GM21529 (cell line): ENCODE measurements around the gene RAD9A.
"Not testable (repeated sequence)": the region's sequence is repeated elsewhere in the genome, so short reads cannot be mapped to it uniquely, and the experiment has no call there.

ENCODE experiments used
- ATAC-seq: cut with Tn5 transposase; IDR thresholded peaks from one replicate; pipeline ENCODE4 v1.9.1; 2021; ENCODE audit not compliant: unreplicated experiment

The RAD9A gene

DNA sequence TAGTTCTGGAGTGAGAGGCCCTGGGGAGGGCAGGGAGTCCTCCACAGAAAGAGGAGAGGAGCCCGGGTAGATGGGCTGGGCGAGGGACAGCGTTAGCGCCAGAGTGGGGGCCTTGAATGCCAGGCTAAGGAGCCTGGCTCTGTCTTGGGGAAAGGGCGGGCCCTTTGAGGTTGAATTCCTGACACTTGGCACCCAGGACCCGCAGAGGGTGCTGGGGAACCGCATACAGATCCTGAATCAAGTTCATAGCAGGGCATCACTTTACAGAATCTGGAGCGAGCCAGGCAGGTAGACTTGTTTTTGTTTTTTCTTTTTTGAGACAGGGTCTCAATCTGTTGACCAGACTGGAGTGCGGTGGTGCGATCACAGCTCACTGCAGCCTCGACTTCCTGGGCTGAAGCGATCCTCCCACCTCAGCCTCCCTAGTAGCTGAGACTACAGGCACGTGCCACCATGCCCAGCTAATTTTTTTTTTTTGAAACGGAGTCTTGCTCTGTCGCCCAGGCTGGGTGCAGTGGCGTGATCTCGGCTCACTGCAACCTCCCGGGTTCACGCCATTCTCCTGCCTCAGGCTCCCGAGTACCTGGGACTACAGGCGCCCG lies 29.7 kb downstream of the RAD9A start:
- no peak for ATAC-seq

DNA sequence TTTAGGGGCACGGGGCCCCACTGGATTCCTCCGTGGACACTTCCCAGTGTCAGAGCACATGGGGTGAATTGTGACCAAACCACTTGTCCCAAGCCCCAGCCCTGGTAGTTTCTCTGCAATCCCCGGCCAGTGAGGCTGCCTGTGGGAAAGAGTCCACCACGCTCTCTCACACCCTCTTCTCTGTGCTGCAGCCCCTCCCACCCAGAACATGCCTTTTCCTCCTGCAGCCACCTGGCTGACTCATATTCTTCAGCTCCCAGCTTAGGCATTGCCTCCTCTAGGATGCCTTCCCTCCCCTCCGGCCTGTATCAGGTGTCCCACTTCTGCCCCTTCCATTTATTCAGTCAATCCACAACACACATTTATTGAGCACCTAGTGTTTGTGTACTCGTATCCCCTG lies 31.1 kb downstream of the RAD9A start:
- ATAC-seq: no peak

GRCh38 chr11:67423466-67423865 lies 31.7 kb downstream of the RAD9A start:
- no peak for ATAC-seq

DNA sequence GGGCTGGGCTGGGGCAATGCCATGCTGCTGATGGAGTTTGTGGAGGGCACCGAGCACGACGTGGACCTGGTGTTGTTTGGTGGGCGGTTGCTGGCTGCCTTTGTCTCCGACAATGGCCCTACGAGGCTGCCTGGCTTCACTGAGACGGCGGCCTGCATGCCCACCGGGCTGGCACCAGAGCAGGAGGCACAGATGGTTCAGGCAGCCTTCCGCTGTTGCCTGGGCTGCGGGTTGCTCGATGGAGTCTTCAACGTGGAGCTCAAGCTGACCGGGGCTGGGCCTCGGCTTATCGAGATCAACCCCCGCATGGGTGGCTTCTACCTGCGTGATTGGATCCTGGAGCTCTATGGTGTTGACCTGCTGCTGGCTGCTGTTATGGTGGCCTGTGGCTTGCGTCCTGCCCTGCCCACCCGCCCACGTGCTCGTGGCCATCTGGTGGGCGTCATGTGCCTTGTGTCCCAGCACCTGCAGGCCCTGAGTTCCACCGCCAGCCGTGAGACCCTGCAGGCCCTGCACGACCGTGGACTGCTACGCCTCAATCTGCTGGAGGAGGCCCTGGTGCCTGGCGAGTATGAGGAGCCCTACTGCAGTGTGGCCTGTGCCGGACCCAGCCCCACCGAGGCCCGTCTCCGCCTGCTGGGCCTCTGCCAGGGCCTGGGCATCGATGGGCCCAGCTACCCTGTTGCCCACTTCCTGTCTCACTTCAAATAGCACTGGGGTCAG lies 32.3 kb downstream of the RAD9A start:
- no peak for ATAC-seq

DNA sequence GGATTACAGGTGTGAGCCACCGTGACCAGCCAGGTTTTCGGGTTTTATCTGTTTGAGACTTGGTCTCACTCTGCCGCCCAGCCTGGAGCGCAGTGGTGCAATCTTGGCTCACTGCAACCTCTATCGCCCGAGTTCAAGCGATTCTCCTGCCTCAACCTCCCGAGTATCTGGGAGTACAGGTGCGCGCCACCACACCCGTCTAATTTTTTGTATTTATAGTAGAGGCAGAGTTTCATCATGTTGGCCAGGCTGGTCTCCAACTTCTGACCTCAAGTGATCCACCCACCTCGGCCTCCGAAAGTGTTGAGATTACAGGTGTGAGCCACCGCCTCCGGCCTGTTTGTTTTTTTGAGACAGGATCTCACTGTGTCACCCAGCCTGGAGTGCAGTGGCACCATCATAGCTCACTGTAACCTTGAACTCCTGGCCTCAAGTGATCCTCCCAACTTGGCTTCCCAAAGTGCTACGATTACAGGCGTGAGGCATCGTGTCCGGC lies 35.6 kb downstream of the RAD9A start:
- ATAC-seq: not testable (repeated sequence)

- ATAC-seq: peak; percentile 79
Observed at GRCh38 chr11:67428052-67429001, 36.5 kb downstream of the RAD9A start, which contains the start of gene RPS6KB2. RPS6KB2 (plus strand) TSS chr11:67428494; CDS start chr11:67428546, 52 bp downstream.

DNA sequence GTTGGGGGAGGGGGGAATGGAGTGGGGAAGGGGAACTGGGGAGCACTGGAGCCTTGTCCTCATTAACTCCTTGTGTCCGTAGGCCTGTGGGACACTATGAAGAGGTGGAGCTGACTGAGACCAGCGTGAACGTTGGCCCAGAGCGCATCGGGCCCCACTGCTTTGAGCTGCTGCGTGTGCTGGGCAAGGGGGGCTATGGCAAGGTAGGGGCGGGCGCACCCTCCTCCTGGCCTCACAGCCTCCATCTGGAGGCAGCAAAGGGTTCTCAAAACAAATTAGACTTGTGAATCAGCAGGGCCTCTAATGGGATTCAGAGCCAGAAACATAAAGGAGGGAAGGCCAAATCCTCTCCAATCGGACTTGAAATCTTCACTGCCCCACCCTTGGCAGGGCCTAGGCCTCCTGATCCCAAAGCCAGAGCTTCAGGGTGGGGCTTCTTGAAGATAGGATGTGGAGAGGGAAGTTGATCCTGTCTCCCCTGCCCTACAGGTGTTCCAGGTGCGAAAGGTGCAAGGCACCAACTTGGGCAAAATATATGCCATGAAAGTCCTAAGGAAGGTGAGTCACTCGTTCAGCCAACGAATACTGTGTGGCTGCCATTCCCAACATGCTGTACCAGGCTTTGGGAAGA lies 37.4 kb downstream of the RAD9A start:
- ATAC-seq: no peak

GRCh38 chr11:67429722-67430121 lies 37.9 kb downstream of the RAD9A start:
- ATAC-seq: no peak

DNA sequence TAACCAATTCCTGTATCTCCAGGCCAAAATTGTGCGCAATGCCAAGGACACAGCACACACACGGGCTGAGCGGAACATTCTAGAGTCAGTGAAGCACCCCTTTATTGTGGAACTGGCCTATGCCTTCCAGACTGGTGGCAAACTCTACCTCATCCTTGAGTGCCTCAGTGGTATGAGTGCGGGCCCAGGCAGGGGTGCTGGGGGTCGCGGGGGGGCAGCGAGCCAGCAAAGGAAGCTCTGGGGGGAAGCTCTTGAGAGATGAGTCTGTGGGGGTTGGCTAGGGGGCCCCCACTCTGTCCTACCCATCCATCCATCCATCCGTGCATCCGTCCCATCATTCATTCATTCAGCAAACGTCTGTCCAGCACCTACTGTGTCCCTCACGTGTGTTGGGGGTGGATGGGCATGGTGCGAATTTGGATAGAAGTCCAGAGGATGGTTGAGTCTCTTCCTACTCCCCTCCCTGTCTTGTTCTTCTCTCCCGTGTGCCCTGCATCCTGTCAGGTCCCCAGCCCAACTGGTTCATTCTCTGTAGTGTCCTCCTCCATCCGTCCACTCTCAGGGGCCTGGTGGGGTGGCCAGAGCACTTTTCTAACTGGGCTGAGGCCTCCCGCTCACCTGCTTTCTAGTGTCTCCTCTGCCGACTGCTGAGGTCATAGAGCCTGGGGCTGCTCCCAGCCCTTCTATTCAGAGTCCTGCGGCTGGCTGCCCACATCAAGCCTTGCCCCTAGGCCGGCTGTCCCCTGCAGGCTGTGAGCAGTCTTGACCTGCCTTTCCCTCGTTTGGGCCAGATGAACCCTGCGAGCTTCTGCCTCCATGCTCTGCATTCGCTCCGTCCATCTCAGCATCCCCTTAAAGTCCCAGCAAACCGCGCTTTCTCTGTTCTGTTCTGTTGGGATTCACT lies 39.8 kb downstream of the RAD9A start:
- no peak for ATAC-seq

DNA sequence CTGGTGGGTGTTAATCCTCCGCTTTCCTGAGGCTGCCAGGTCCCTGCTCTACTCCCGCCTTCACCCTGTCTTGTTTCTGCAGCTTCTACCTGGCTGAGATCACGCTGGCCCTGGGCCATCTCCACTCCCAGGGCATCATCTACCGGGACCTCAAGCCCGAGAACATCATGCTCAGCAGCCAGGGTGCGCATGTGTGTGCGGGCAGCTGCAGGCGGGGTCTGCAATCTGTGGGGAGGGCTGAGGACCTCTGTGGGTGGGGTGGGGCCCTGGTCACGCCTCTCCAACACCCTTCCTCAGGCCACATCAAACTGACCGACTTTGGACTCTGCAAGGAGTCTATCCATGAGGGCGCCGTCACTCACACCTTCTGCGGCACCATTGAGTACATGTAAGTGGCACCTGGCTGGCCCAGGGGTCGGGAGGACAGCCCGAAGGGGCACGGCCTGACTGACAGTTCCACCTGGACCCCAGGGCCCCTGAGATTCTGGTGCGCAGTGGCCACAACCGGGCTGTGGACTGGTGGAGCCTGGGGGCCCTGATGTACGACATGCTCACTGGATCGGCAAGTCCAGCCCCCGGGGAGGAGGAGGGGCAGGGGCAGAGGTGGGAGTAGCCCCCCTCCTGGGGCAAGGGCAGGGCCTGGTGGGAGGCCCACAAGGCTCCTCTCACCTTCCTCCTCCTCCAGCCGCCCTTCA lies 41.0 kb downstream of the RAD9A start:
- ATAC-seq: no peak

DNA sequence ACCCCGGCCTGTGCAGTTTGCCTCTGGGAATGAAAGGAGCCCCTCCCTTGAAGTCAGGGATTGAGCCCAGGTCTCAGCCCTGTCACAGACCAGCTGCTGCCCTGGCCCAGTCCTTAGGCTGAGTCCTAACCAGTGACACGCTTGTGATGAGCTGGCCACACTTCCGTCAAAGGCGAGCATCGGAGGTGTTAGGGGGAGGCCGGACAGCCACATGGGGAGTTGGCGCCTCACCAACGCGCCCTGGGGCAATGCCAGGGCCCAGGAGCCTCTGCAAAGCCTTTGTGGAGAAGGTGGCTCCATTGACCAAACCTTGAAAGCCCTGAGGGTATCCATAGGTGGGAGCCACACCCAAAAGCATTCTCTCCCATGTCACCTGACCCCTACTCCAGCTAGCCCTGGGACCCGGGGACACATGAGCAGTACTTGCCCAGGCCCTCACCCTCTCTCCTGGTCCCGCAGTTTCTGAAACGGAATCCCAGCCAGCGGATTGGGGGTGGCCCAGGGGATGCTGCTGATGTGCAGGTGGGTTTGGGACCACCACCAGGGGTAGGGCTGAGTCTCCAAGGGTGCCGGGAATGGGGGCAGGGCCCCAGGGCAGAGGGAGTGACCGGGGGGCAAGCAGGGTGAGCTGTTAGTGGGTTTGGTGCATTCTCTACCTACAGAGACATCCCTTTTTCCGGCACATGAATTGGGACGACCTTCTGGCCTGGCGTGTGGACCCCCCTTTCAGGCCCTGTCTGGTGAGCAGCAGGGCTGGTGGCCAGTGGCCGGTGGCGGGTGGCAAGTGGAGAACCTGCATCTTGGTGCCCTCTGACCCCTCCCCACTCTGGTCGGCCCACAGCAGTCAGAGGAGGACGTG lies 42.0 kb downstream of the RAD9A start:
- no peak for ATAC-seq

DNA sequence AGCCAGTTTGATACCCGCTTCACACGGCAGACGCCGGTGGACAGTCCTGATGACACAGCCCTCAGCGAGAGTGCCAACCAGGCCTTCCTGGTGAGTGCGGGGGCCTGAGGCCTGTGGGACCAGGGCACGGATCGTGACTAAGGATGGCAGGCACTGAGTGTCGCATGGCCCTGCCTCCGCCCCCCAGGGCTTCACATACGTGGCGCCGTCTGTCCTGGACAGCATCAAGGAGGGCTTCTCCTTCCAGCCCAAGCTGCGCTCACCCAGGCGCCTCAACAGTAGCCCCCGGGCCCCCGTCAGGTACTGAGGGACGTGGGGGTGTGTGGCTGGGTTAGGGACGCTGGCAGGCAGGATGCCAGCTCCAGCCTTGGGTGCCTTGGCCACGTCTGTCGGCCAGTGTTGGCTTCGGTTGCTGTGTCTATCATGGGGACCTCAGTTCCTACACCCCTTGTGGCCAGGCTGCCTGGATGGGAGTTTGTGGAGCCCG lies 42.7 kb downstream of the RAD9A start:
- no peak for ATAC-seq

DNA sequence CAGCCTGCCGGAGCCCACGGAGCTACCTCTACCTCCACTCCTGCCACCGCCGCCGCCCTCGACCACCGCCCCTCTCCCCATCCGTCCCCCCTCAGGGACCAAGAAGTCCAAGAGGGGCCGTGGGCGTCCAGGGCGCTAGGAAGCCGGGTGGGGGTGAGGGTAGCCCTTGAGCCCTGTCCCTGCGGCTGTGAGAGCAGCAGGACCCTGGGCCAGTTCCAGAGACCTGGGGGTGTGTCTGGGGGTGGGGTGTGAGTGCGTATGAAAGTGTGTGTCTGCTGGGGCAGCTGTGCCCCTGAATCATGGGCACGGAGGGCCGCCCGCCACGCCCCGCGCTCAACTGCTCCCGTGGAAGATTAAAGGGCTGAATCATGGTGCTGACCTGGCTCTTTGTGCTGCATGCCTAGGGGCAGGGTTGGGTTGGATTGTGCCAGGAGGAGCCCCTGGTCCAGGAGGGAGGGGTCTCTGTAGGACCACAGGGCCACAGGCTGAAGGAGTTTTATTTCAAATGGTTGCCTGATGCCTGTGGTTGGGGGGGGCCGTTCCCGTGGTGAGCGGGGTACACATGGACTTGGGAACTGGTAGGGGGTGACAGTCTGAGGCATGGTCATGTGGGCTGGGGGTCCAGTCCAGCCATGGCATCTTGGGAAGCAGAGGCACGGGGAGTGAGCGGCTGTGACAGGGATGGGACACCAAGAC lies 43.4 kb downstream of the RAD9A start:
- ATAC-seq: no peak

DNA sequence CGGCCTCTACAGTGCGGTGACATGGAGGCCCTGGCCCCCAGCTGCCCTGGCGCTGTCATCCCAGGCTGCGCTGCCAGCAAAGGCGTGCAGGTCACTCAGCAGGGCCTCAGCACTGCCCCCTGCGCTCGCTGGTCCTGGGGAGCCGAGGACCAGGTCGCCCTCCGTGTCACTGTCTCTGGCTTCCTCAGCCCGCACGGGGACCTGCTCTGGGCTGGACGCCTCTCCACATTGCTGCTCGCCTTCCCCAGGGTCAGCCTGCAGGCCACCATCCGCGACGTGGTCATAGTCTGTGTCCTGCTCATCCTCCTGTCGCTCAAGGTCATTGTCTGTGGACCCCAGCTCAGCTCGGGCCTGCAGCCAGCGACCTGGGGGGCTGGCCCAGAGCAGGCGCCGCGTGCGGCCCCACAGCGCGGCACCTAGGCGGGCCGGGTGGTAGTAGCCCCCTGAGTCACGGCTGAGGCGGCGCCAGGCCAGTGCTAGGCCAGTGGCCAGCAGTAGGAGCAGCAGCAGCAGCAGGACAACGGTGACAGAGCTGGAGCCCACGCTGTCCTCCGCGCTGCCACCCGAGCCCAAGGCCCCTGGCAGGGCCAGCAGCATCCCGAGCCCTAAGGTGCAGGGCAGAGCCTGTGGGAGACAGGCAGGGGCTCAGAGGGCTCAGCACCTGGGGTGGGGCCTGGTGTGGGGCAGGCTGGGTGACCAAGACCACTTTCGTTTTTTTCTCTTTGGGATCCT lies 44.1 kb downstream of the RAD9A start:
- ATAC-seq: no peak

- ATAC-seq: peak; percentile 34
Observed at GRCh38 chr11:67436459-67437081, 44.8 kb downstream of the RAD9A start.

- ATAC-seq: peak; percentile 28
Observed at GRCh38 chr11:67437082-67437808, 45.5 kb downstream of the RAD9A start, which contains the start of gene PTPRCAP. PTPRCAP (minus strand) TSS chr11:67437682; CDS start chr11:67437619, 63 bp downstream.
